Mesendoderm (in vitro differentiated cells): ENCODE data around the gene CNTN5. TPM values are rescaled to one million over a fixed set of nuclear protein-coding genes. Genes with fewer than 3 reads are reported as not detected.
A peak's percentile ranks its signal among the peaks of the same experiment; 100 is the strongest.

Experiments
- DNase-seq: peaks from one replicate; pipeline ENCODE4 v3.0.0; 2013
- H2AK5ac ChIP-seq: 2 replicates; pipeline ENCODE4 v1.6.1; 2013; ENCODE audit warnings: low read length, inconsistent platforms
- H2BK120ac ChIP-seq: 2 replicates; pipeline ENCODE4 v1.6.1; 2013; ENCODE audit warnings: low read depth, mild to moderate bottlenecking, low read length, moderate library complexity, mixed read lengths
- H2BK15ac ChIP-seq: replicated peaks from 2 replicates; pipeline ENCODE4 v1.6.1; 2013; ENCODE audit warnings: low read depth, mild to moderate bottlenecking, moderate library complexity
- H2BK5ac ChIP-seq: 2 replicates; pipeline ENCODE4 v1.6.1; 2013; ENCODE audit warnings: low read length, inconsistent platforms
- H3K18ac ChIP-seq: 2 replicates; pipeline ENCODE4 v1.6.1; 2013; ENCODE audit warnings: mild to moderate bottlenecking, low read length, mixed read lengths
- H3K23ac ChIP-seq: one replicate; pipeline ENCODE4 v1.6.1; 2013; ENCODE audit warnings: low read length
- H3K27ac ChIP-seq: 2 replicates; pipeline ENCODE4 v1.5.1; 2013; ENCODE audit warnings: low read depth, mild to moderate bottlenecking, inconsistent platforms, low read length, moderate library complexity
- H3K27me3 ChIP-seq: 2 replicates; pipeline ENCODE4 v1.6.1; 2013; ENCODE audit warnings: low read length, control low read depth, mild to moderate bottlenecking, inconsistent platforms; ENCODE audit not compliant: insufficient read depth, poor library complexity
- H3K36me3 ChIP-seq: 2 replicates; pipeline ENCODE4 v1.6.1; 2013; ENCODE audit warnings: low read length, inconsistent platforms; ENCODE audit not compliant: control insufficient read depth, insufficient read depth
- H3K4ac ChIP-seq: one replicate; pipeline ENCODE4 v1.6.1; 2013; ENCODE audit warnings: low read depth, mild to moderate bottlenecking, low read length, moderate library complexity
- H3K4me1 ChIP-seq: 2 replicates; pipeline ENCODE4 v1.6.1; 2013; ENCODE audit warnings: low read depth, low read length, inconsistent platforms; ENCODE audit not compliant: control insufficient read depth
- H3K4me2 ChIP-seq: 2 replicates; pipeline ENCODE4 v1.6.1; 2013; ENCODE audit warnings: low read length
- H3K4me3 ChIP-seq: 2 replicates; pipeline ENCODE4 v1.5.1; 2013; ENCODE audit warnings: mild to moderate bottlenecking, low read length
- H3K56ac ChIP-seq: one replicate; pipeline ENCODE4 v1.6.1; 2013; ENCODE audit warnings: low read length
- H3K79me1 ChIP-seq: 2 replicates; pipeline ENCODE4 v1.6.1; 2013; ENCODE audit warnings: low read length, inconsistent platforms
- H3K79me2 ChIP-seq: 2 replicates; pipeline ENCODE4 v1.6.1; 2013; ENCODE audit warnings: mild to moderate bottlenecking, low read length; ENCODE audit not compliant: control insufficient read depth, insufficient read depth
- H3K9ac ChIP-seq: 2 replicates; pipeline ENCODE4 v1.6.1; 2013; ENCODE audit warnings: low read length, inconsistent platforms
- H4K5ac ChIP-seq: one replicate; pipeline ENCODE4 v1.6.1; 2013; ENCODE audit warnings: low read length
- H4K8ac ChIP-seq: one replicate; pipeline ENCODE4 v1.6.1; 2013; ENCODE audit warnings: low read depth, mild to moderate bottlenecking, control low read depth, low read length, moderate library complexity
- WGBS: extraction: QIAGEN DNeasy Blood & Tissue Kit; methylation state at CpG from one replicate; pipeline ENCODE4 v1.1.7; 2013; ENCODE audit warnings: low lambda C conversion rate, missing lambda C conversion rate; ENCODE audit not compliant: insufficient coverage; ENCODE audit errors: extremely low coverage; 5-methylcytosine and 5-hydroxymethylcytosine counted together
- polyA plus RNA-seq, 2 experiments: library from polyadenylated mRNA; stranded (reverse); fragments of 200-250 nt; gene quantifications; one replicate each; pipeline ENCODE4 v1.2.3, GENCODE V29; 2013

Gene CNTN5
- 0.08 TPM for polyA plus RNA-seq (2013, experiment 1 of 2)
- polyA plus RNA-seq (2013, experiment 2 of 2) = not detected

DNA sequence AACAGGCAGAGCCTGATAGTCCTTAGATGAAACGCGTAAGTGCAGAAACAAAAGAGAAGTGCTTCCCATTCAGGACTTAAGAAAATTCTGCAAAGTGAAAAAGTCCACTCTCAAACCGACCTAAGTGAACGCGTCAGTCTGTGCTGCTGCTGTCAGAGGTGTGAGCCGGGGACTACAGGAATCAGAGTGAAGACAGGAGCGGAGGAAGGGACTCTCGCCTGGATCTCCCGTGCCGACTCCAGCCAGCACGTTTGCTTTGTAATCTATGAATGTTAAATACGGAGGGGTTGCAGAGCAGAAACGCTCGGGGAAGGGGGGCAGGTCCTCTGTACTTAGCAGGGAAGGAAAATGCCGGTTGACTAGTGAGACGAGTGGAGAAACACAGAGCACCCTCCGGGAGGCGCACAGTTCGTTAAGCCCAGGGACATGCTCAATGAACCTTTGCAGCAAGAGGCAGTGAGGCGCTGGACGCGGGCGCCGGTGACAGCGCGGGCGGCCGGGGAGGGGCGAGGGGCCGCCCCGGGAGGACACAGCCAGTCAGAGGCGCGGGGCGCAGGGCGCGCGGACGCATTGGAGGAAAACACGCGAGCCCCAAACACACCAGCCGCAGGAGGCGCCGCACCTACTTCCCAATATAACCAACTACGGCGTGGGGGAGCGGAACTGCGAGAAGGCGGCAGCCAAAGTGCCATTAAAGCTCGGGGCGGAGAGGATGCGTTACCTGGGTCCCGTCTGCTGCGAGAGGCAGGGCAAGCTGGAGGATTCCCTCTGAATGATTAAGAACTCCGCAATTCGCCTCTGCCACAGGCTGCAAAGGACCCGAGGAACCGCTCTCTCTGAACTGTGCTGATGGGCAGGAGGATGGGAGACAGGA lies at the start of gene CNTN5:
TSS of gene CNTN5 (plus strand) at position 598 of the 874 bp plus-strand sequence.
- Histone ChIP-seq H4K5ac (no peak within 1 kb of the TSS), H3K79me1 (no peaks in the 10 kb centered on the region), H3K23ac (no peak within 1 kb of the TSS), H3K56ac (peak within 1 kb of the TSS; percentile 84), H2BK5ac (no peak within 1 kb of the TSS), H3K4me2 (peak within 1 kb of the TSS; percentile 71), H3K4ac (no peak within 1 kb of the TSS), H3K18ac (no peak within 1 kb of the TSS), H3K27ac (no peak within 1 kb of the TSS), H2AK5ac (no peak within 1 kb of the TSS), H3K4me3 (peak within 1 kb of the TSS; percentile 50), H3K79me2 (no peaks in the 10 kb centered on the region), H2BK120ac (no peak within 1 kb of the TSS), H3K36me3 (no peaks in the 10 kb centered on the region), H2BK15ac (no peak within 1 kb of the TSS), H3K9ac (peak within 1 kb of the TSS; percentile 58), H3K27me3 (no peaks in the 10 kb centered on the region), H4K8ac (no peak within 1 kb of the TSS), H3K4me1 (no peaks in the 10 kb centered on the region)
- peak; percentile 84 for DNase-seq
- WGBS = no CpG with 5 or more reads among the region's 57 CpGs

- WGBS = no CpG with 5 or more reads among the region's 2 CpGs
- Histone ChIP-seq H2BK120ac (no peak overlapping the region), H3K4me3 (no peak overlapping the region), H4K5ac (no peak overlapping the region), H3K4me1 (no peaks in the 10 kb centered on the region), H3K4ac (no peak overlapping the region), H3K18ac (no peak overlapping the region), H3K9ac (no peak overlapping the region), H2AK5ac (no peak overlapping the region), H2BK5ac (no peak overlapping the region), H3K27me3 (no peaks in the 10 kb centered on the region), H3K4me2 (no peak overlapping the region), H2BK15ac (no peak overlapping the region), H3K23ac (no peak overlapping the region), H3K79me2 (no peaks in the 10 kb centered on the region), H3K27ac (no peak overlapping the region), H3K36me3 (no peaks in the 10 kb centered on the region), H4K8ac (no peak overlapping the region), H3K79me1 (no peaks in the 10 kb centered on the region), H3K56ac (no peak overlapping the region)
- DNase-seq = peak; percentile 26
These were observed 41.5 kb upstream of the CNTN5 start for GRCh38 chr11:98979205-98979604.

DNA sequence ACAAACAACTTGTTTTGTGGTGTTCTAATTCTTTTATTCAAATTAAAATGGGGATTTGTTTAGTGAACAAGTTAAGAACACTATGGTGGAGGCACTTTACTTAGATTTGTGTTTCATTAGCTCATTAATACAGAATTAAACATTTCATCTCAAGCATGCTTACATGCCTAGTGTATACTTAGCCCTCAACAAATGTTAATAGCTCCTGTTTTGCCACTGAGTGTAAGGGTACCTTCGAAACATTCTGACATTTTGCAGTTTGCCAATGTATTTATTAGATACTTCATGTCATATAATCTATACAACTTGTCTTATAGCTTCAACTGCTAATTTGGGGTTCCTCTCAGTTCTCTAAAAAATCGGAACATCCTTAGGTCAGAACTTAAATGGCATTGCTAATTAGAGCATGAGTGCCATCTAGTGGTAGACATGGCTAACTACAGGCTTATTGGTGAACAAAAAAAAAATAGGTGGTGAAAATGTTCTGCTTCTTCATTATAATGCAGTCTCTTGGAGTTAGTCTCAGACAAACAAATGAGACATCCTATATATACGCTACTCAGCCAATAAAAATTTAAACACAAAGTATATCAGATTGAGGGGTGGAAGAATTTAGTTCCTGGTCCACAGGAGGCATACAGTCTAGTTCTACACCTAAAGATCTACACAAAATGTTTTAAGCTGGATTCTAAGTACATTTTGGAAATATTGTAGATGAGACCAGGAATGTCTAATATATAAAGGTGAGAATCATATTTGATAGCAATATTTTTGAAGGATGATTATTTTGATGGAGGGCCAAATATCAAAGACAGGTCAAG lies 4.9 kb upstream of the CNTN5 start:
- no peak overlapping the region for H3K4ac ChIP-seq
- H2BK120ac ChIP-seq = no peak overlapping the region
- H3K4me1 ChIP-seq = no peaks in the 10 kb centered on the region
- no peak overlapping the region for H3K4me3 ChIP-seq
- no peak overlapping the region for H4K8ac ChIP-seq
- H3K56ac ChIP-seq = no peak overlapping the region
- H3K23ac ChIP-seq = no peak overlapping the region
- no peak overlapping the region for H2AK5ac ChIP-seq
- H3K27me3 ChIP-seq = no peaks in the 10 kb centered on the region
- H3K18ac ChIP-seq = no peak overlapping the region
- no peaks in the 10 kb centered on the region for H3K79me1 ChIP-seq
- WGBS = no CpG with 5 or more reads among the region's 3 CpGs
- H3K4me2 ChIP-seq = no peak overlapping the region
- H2BK15ac ChIP-seq = no peak overlapping the region
- no peak overlapping the region for H3K27ac ChIP-seq
- H4K5ac ChIP-seq = no peak overlapping the region
- peak; percentile 60 for DNase-seq
- H3K36me3 ChIP-seq = no peaks in the 10 kb centered on the region
- no peaks in the 10 kb centered on the region for H3K79me2 ChIP-seq
- H2BK5ac ChIP-seq = no peak overlapping the region
- H3K9ac ChIP-seq = no peak overlapping the region

- H3K56ac ChIP-seq = no peak overlapping the region
- no peak overlapping the region for H3K4me3 ChIP-seq
- H3K79me2 ChIP-seq = no peaks in the 10 kb centered on the region
- H3K79me1 ChIP-seq = no peaks in the 10 kb centered on the region
- no peaks in the 10 kb centered on the region for H3K4me1 ChIP-seq
- no peaks in the 10 kb centered on the region for H3K36me3 ChIP-seq
- no peak overlapping the region for H4K8ac ChIP-seq
- H2AK5ac ChIP-seq = no peak overlapping the region
- DNase-seq = no peak
- H3K4ac ChIP-seq = no peak overlapping the region
- H2BK5ac ChIP-seq = no peak overlapping the region
- no peaks in the 10 kb centered on the region for H3K27me3 ChIP-seq
- no peak overlapping the region for H3K23ac ChIP-seq
- H3K4me2 ChIP-seq = no peak overlapping the region
- H2BK120ac ChIP-seq = no peak overlapping the region
- H4K5ac ChIP-seq = no peak overlapping the region
- WGBS = no CpG with 5 or more reads among the region's 8 CpGs
- no peak overlapping the region for H2BK15ac ChIP-seq
- no peak overlapping the region for H3K18ac ChIP-seq
- no peak overlapping the region for H3K27ac ChIP-seq
- H3K9ac ChIP-seq = no peak overlapping the region
These were observed 1.1 kb upstream of the CNTN5 start for GRCh38 chr11:99019696-99020095.

GRCh38 chr11:99037057-99037456 lies 16.3 kb downstream of the CNTN5 start:
- H3K56ac ChIP-seq = no peak overlapping the region
- H2BK15ac ChIP-seq = no peak overlapping the region
- H2BK5ac ChIP-seq = no peak overlapping the region
- H3K4me1 ChIP-seq = no peaks in the 10 kb centered on the region
- no CpG with 5 or more reads among the region's 1 CpG for WGBS
- H2AK5ac ChIP-seq = no peak overlapping the region
- H3K4ac ChIP-seq = no peak overlapping the region
- DNase-seq = no peak
- no peaks in the 10 kb centered on the region for H3K79me1 ChIP-seq
- no peak overlapping the region for H3K18ac ChIP-seq
- H3K36me3 ChIP-seq = no peaks in the 10 kb centered on the region
- no peak overlapping the region for H3K27ac ChIP-seq
- H3K79me2 ChIP-seq = no peaks in the 10 kb centered on the region
- no peaks in the 10 kb centered on the region for H3K27me3 ChIP-seq
- no peak overlapping the region for H3K9ac ChIP-seq
- no peak overlapping the region for H2BK120ac ChIP-seq
- H3K4me2 ChIP-seq = no peak overlapping the region
- H3K4me3 ChIP-seq = no peak overlapping the region
- no peak overlapping the region for H3K23ac ChIP-seq
- H4K8ac ChIP-seq = no peak overlapping the region
- no peak overlapping the region for H4K5ac ChIP-seq
